GM10847 (cell line): Measurements from ENCODE around the gene TEX54.

ENCODE experiments used
- POLR2A ChIP-seq: IDR thresholded peaks from 2 replicates; pipeline ENCODE4 v1.6.1; 2011; ENCODE audit not compliant: insufficient read length; ENCODE audit errors: extremely low read depth

Gene TEX54

GRCh38 chr11:62832336-62833234 is at the start of gene TEX54:
Gene TEX54 (minus strand): TSS chr11:62832841.
- TF ChIP-seq POLR2A, result no peak

- TF ChIP-seq POLR2A, result no peak
Observed at GRCh38 chr11:62882431-62882749, 49.7 kb upstream of the TEX54 start.

GRCh38 chr11:62881579-62882430 is 49.2 kb upstream of the TEX54 start:
- TF ChIP-seq POLR2A, result no peak

- TF ChIP-seq POLR2A, result peak; percentile 98
Observed at GRCh38 chr11:62880803-62881578, 48.4 kb upstream of the TEX54 start, which contains the start of gene SLC3A2. Gene SLC3A2 (plus strand): TSS chr11:62880896. CDS start chr11:62881024, 128 bp downstream.

GRCh38 chr11:62880231-62880802 is 47.7 kb upstream of the TEX54 start:
- TF ChIP-seq POLR2A, result no peak

GRCh38 chr11:62879235-62879978 is 46.8 kb upstream of the TEX54 start:
- no peak for TF ChIP-seq POLR2A

GRCh38 chr11:62876712-62877111 is 44.1 kb upstream of the TEX54 start:
- no peak for TF ChIP-seq POLR2A

- TF ChIP-seq POLR2A, result no peak
Observed at GRCh38 chr11:62875698-62876478, 43.2 kb upstream of the TEX54 start.

GRCh38 chr11:62874851-62875250 is 42.2 kb upstream of the TEX54 start:
- no peak for TF ChIP-seq POLR2A

- TF ChIP-seq POLR2A, result no peak
Observed at GRCh38 chr11:62865635-62866034, 33.0 kb upstream of the TEX54 start.

- no peak for TF ChIP-seq POLR2A
Observed at GRCh38 chr11:62863687-62864335, 31.2 kb upstream of the TEX54 start.

GRCh38 chr11:62860835-62861563 is 28.4 kb upstream of the TEX54 start:
- TF ChIP-seq POLR2A, result no peak
